Measurements from ENCODE around the gene FNDC3A. TPM values are rescaled to one million over a fixed set of nuclear protein-coding genes. Genes with fewer than 3 reads are reported as not detected.

FNDC3A gene
- total RNA-seq, 1 donor = 122 TPM

GRCh38 chr13:48954081-48954480, 21.6 kb upstream of the FNDC3A start:
- no peak for DNase-seq (ENCODE audit: low read depth)
- no peak overlapping the region for H3K4me3 ChIP-seq (ENCODE audit: low read depth, low read length)
- no peak for TF ChIP-seq CTCF (IDR thresholded peaks at IDR 0.05; ENCODE audit: insufficient read depth, low read depth, low read length)

- DNase-seq (ENCODE audit: low read depth) = no peak
- no peak for TF ChIP-seq CTCF (IDR thresholded peaks at IDR 0.05; ENCODE audit: insufficient read depth, low read depth, low read length)
- H3K4me3 ChIP-seq (ENCODE audit: low read depth, low read length) = no peak overlapping the region
These were observed 20.2 kb upstream of the FNDC3A start for GRCh38 chr13:48955536-48955935.

GRCh38 chr13:48961379-48961778, 14.3 kb upstream of the FNDC3A start:
- no peak for TF ChIP-seq CTCF (IDR thresholded peaks at IDR 0.05; ENCODE audit: insufficient read depth, low read depth, low read length)
- DNase-seq (ENCODE audit: low read depth) = no peak
- no peak overlapping the region for H3K4me3 ChIP-seq (ENCODE audit: low read depth, low read length)

- DNase-seq (ENCODE audit: low read depth) = no peak
- TF ChIP-seq CTCF (IDR thresholded peaks at IDR 0.05; ENCODE audit: insufficient read depth, low read depth, low read length) = no peak
- H3K4me3 ChIP-seq (ENCODE audit: low read depth, low read length) = no peak overlapping the region
These were observed 13.4 kb upstream of the FNDC3A start for GRCh38 chr13:48962281-48962680.

GRCh38 chr13:48965736-48966135, 10.0 kb upstream of the FNDC3A start:
- TF ChIP-seq CTCF (IDR thresholded peaks at IDR 0.05; ENCODE audit: insufficient read depth, low read depth, low read length) = no peak
- H3K4me3 ChIP-seq (ENCODE audit: low read depth, low read length) = no peak overlapping the region
- no peak for DNase-seq (ENCODE audit: low read depth)

- DNase-seq (ENCODE audit: low read depth) = no peak
- no peak overlapping the region for H3K4me3 ChIP-seq (ENCODE audit: low read depth, low read length)
- no peak for TF ChIP-seq CTCF (IDR thresholded peaks at IDR 0.05; ENCODE audit: insufficient read depth, low read depth, low read length)
These were observed 6.0 kb upstream of the FNDC3A start for GRCh38 chr13:48969685-48970084.

GRCh38 chr13:48973845-48974431, 1.8 kb upstream of the FNDC3A start:
- TF ChIP-seq CTCF (IDR thresholded peaks at IDR 0.05; ENCODE audit: insufficient read depth, low read depth, low read length) = no peak
- DNase-seq (ENCODE audit: low read depth) = no peak

More at GRCh38 chr13:48973845-48974431, 1.8 kb upstream of the FNDC3A start:
- H3K4me3 ChIP-seq (ENCODE audit: low read depth, low read length) = no peak overlapping the region

Data from fibroblast of villous mesenchyme (primary cell).